ENCODE measurements around the gene PEX11G. TPM values are rescaled to one million over a fixed set of nuclear protein-coding genes. Genes with fewer than 3 reads are reported as not detected.
A peak's percentile ranks its signal among the peaks of the same experiment; 100 is the strongest.

Gene PEX11G
- total and polyA plus RNA-seq, 9 of the 15 experiments (the other 6 are each of a cell fraction or from before 2014, with no cell fraction given): 0.07 to 3.2 (median 0.70) TPM; not detected in 1

DNA sequence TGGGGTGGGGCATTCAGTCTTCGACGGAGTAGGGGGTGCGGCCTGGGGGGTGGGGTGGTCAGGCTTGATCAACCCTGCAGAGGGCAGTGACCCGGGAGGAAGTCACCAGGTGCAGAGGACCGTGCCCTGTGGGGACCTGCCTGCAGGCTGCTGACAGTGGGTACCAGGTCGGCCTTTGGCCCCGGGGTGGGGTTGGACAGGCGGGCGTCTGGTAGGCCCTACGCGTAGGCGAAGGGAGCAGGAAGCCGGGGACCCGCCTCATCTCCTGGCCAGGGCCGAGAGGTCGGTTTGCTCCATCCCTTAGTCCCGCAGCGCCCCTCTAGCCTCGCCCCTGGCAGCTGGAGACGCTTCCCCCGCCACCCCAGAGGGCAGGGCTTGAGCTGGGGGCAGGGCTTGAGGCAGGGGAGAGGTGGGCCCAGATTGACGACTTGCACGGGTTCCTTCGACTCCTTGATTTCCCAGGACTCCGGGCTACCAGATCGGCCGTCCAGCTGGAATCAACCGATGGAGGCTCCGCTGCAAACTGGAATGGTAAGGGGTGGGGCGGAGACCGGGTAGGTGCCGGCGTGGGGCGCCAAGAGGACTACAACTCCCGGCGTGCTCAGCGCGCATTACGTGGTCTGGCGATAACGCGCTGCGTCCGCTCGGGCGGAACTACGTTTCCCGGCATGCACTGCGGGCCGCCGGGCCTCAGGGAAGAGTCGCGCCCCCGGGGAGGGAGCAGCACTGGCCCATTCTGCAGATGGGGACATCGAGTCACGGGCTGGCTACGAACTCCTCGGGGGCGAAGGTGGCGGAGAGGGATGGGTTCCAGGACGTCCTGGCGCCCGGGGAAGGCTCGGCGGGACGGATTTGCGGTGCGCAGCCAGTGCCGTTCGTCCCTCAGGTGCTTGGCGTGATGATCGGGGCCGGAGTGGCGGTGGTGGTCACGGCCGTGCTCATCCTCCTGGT lies 46.5 kb upstream of the PEX11G start, which contains the start of gene PNPLA6 (continued):
- TF ChIP-seq, protein P1, sequence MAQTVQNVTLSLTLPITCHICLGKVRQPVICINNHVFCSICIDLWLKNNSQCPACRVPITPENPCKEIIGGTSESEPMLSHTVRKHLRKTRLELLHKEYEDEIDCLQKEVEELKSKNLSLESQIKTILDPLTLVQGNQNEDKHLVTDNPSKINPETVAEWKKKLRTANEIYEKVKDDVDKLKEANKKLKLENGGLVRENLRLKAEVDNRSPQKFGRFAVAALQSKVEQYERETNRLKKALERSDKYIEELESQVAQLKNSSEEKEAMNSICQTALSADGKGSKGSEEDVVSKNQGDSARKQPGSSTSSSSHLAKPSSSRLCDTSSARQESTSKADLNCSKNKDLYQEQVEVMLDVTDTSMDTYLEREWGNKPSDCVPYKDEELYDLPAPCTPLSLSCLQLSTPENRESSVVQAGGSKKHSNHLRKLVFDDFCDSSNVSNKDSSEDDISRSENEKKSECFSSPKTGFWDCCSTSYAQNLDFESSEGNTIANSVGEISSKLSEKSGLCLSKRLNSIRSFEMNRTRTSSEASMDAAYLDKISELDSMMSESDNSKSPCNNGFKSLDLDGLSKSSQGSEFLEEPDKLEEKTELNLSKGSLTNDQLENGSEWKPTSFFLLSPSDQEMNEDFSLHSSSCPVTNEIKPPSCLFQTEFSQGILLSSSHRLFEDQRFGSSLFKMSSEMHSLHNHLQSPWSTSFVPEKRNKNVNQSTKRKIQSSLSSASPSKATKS (CRISPR knock-in tag; IDR thresholded peaks at IDR 0.05): no peak
- TF ChIP-seq STAG1 (CRISPR knock-in tag; IDR thresholded peaks at IDR 0.05; ENCODE audit: borderline replicate concordance): no peak
- no peak for TF ChIP-seq U2AF2 (optimal IDR thresholded peaks at IDR 0.05; ENCODE audit: low read depth, low read length)
- TF ChIP-seq ARHGAP35 (IDR thresholded peaks at IDR 0.05; ENCODE audit: partially characterized antibody): no peak
- TF ChIP-seq ZBTB17 (CRISPR knock-in tag; IDR thresholded peaks at IDR 0.05): peak; percentile 54; the same call in 1 of the 2 replicates
- TF ChIP-seq ELF4 (CRISPR knock-in tag; IDR thresholded peaks at IDR 0.05): no peak
- no peak for TF ChIP-seq GABPB2 (CRISPR knock-in tag; conservative IDR thresholded peaks at IDR 0.05)
- TF ChIP-seq CCAR2 (IDR thresholded peaks at IDR 0.05; ENCODE audit: low read depth, low read length): no peak
- TF ChIP-seq FOSL1 (tag; conservative IDR thresholded peaks at IDR 0.05): peak; percentile 47; the same call in 1 of the 2 replicates
- TF ChIP-seq ELF1 (tag; IDR thresholded peaks at IDR 0.05): peak; percentile 69
- no peak for TF ChIP-seq GTF2B (IDR thresholded peaks at IDR 0.05; ENCODE audit: extremely low read depth, insufficient read length)
- TF ChIP-seq ZBTB1 (CRISPR knock-in tag; IDR thresholded peaks at IDR 0.05; ENCODE audit: borderline replicate concordance, low read depth): 0 out of 2 replicates have a peak, but pooled peaks have one; percentile 6
- no peak for TF ChIP-seq MAFK (IDR thresholded peaks at IDR 0.05; ENCODE audit: low read length)
- TF ChIP-seq, protein P2, sequence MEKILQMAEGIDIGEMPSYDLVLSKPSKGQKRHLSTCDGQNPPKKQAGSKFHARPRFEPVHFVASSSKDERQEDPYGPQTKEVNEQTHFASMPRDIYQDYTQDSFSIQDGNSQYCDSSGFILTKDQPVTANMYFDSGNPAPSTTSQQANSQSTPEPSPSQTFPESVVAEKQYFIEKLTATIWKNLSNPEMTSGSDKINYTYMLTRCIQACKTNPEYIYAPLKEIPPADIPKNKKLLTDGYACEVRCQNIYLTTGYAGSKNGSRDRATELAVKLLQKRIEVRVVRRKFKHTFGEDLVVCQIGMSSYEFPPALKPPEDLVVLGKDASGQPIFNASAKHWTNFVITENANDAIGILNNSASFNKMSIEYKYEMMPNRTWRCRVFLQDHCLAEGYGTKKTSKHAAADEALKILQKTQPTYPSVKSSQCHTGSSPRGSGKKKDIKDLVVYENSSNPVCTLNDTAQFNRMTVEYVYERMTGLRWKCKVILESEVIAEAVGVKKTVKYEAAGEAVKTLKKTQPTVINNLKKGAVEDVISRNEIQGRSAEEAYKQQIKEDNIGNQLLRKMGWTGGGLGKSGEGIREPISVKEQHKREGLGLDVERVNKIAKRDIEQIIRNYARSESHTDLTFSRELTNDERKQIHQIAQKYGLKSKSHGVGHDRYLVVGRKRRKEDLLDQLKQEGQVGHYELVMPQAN (IDR thresholded peaks at IDR 0.05; ENCODE audit: borderline replicate concordance): peak; percentile 42; the same call in 1 of the 2 replicates
- peak in 2 of 3 experiments; percentile 60 to 69 for TF ChIP-seq YY1 (IDR thresholded peaks at IDR 0.05; ENCODE audit: borderline replicate concordance in 1 of 3, control insufficient read depth in 1 of 3, extremely low read depth in 1 of 3, insufficient read depth in 3 of 3, insufficient read length in 1 of 3, insufficient replicate concordance in 2 of 3, low read depth in 1 of 3, low read length in 2 of 3)
- TF ChIP-seq PML (IDR thresholded peaks at IDR 0.05; ENCODE audit: low read length): 0 out of 2 replicates have a peak, but pooled peaks have one; percentile 5
- TF ChIP-seq RHOXF2B (CRISPR knock-in tag; conservative IDR thresholded peaks at IDR 0.05): no peak
- TF ChIP-seq HNRNPUL1 (IDR thresholded peaks at IDR 0.05; ENCODE audit: low read length): no peak

Data from K562 (cell line).